ENCODE measurements around the gene NGLY1.

DNA sequence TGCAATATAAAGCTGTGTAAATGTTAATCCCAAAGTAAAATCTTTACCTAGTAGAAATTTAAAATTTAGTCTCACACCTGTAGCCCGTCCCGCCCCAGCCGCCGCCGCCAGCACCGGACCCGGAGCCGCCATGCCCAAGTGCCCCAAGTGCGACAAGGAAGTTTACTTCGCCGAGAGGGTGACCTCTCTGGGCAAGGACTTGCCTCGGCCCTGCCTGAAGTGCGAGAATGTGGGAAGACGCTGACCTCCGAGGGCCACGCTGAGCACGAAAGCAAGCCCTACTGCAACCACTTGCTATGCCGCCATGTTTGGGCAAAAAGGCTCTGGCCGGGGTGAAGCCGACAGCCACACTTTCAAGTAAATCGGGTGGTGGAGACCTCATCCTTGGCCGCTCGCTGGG lies 96.5 kb downstream of the NGLY1 start:
- TF ChIP-seq, protein P1, sequence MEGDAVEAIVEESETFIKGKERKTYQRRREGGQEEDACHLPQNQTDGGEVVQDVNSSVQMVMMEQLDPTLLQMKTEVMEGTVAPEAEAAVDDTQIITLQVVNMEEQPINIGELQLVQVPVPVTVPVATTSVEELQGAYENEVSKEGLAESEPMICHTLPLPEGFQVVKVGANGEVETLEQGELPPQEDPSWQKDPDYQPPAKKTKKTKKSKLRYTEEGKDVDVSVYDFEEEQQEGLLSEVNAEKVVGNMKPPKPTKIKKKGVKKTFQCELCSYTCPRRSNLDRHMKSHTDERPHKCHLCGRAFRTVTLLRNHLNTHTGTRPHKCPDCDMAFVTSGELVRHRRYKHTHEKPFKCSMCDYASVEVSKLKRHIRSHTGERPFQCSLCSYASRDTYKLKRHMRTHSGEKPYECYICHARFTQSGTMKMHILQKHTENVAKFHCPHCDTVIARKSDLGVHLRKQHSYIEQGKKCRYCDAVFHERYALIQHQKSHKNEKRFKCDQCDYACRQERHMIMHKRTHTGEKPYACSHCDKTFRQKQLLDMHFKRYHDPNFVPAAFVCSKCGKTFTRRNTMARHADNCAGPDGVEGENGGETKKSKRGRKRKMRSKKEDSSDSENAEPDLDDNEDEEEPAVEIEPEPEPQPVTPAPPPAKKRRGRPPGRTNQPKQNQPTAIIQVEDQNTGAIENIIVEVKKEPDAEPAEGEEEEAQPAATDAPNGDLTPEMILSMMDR (IDR thresholded peaks at IDR 0.05), result no peak
- TF ChIP-seq EP300 (IDR thresholded peaks at IDR 0.05) (no peak), POLR2A (IDR thresholded peaks at IDR 0.05) (no peak), POLR2AphosphoS5 (IDR thresholded peaks at IDR 0.05) (no peak)

Measured in upper lobe of left lung (tissue), 4 donors.